GM18858 (cell line): ENCODE data around the gene RTN4RL2.

Experiments used
- ATAC-seq: cut with Tn5 transposase; IDR thresholded peaks from one replicate; pipeline ENCODE4 v1.9.1; 2021; ENCODE audit not compliant: unreplicated experiment

The RTN4RL2 gene

DNA sequence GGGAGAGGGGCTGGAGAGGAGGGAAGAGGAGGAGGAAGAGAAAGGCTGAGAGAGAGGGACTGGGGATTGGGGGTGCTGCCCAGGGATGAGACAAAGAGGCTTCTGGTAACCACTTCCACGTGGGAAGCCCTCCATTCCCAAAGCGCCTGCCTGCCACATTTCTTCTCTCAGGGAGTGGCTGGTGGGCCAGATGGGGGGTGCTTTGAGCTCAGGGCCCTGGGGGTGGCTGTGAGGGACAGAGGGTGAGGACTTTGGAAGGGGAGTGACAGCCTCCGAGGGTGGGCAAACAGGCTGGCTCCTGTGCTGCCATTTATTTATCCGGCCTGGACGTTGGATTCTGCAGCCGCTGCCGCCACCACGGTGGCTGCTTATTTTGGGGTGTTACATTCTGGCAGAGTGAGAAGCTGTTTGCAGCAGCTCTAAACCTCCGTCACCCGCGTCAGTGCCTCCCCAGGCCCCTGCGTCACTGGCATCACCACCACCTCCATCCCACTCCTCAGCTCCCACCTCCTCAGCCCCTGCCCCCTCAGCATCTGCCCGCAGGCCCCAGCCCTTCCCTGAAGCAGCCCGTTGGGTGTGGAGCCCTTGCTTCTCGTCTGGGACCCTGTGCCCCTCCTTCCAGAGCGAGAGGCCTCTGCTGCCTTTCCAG is 1.6 kb downstream of the RTN4RL2 start:
- no peak for ATAC-seq

GRCh38 chr11:57462597-57462996 is 2.3 kb downstream of the RTN4RL2 start:
- no peak for ATAC-seq

GRCh38 chr11:57463671-57464538 is 3.6 kb downstream of the RTN4RL2 start:
- no peak for ATAC-seq

GRCh38 chr11:57464539-57465181 is 4.3 kb downstream of the RTN4RL2 start:
- no peak for ATAC-seq

DNA sequence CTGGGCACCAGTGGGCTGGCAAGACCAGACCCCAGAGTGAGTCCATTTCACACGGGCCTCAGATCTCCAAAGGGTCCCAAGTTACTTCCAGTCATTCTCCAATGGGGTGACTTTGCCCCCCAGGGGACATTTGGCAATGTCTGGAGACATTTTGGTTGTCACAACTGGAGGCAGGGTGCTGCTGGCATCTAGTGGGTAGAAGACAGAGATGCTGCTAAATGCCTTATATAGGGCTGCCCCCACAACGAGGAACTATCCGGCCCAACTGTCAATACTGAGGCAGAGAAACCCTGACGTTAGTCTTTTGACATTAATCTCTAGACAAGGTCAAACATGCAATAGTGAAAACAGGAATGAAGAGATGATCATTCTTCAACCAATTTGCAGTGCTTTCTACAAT is 6.4 kb downstream of the RTN4RL2 start:
- no peak for ATAC-seq

GRCh38 chr11:57467508-57468157 is 7.3 kb downstream of the RTN4RL2 start:
- no peak for ATAC-seq

DNA sequence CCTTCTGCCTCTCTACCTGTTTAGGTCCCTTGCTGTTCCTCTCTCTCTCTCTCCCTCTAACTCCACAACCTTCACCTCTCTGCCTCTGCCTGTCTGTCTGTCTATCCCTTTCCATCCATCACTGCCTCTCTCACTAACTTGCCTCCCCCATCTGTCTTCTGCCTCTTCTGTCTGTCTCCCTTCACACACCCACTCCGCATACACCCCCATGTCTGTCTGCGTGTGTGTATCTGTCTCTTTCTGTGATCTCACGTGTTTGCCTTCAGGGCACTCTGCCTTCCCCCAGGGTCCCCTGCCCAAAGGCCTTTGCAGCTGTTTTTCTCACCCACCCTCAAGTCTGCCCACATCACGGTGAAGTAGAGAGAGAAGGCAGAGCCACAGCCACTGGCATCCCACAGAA is 7.9 kb downstream of the RTN4RL2 start:
- ATAC-seq = no peak

GRCh38 chr11:57469268-57469667 is 8.9 kb downstream of the RTN4RL2 start:
- no peak for ATAC-seq

DNA sequence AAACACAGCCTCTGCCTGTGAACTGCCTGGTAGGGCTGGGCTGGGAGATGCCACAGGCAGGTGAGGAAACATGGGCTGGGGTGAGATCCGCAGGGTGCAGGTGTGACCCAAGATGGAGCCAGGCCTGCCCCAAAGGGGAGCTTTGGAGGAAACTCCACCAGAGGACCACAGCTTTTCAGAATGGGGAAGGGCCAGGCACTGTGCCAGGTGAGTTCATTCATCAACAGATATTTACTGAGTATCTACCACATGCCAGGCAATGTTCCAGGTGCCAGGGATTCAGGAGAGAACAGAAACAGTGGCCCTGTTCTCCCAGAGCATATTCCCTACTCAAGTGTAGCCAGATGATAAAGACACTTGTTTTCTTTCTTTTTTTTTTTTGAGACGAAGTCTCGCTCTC is 11.2 kb downstream of the RTN4RL2 start:
- no peak for ATAC-seq

DNA sequence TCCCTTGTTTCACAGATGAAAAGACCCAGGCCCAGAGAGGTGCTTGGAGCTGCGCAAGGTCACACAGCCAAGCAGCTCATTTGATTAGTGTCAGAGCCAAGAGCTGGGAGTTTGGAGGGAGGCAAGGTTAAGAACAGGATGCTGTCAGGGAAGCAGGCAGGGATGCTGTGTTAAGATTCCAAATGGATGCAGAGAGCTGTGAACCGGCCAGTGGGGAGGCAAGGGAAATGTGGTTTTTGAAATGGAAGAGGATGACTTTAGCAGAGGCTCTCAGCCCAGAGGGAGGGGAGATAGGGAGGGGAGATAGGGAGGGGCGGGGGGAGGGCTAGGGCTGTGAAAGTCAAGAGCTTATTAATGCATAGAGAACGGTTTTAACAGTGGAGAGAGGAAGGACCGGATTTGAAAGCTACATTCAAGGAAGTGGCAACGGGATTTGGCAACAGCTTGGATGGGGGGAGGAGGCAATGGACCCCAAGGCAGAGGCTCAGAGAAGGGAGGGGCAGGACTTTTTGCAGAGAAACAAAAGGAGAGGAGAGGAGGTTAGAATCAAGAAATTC is 13.0 kb downstream of the RTN4RL2 start:
- ATAC-seq = no peak

GRCh38 chr11:57474017-57474802 is 13.9 kb downstream of the RTN4RL2 start:
- ATAC-seq = peak; percentile 29

DNA sequence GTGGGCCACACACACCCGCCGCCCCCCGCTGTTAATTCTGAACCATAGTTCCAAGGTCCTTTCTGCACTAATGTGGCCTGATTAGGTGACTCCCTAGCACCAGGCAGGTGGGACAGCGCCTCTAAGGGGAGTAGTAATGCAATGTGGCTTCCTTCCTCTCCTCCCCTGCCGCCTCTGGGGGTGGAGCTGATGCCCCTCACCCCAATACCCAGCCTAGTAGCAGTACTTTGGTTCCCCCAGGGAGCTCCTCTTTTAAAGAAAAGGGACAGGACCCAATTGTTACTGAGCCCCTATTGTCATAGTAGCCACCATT is 14.4 kb downstream of the RTN4RL2 start:
- no peak for ATAC-seq

DNA sequence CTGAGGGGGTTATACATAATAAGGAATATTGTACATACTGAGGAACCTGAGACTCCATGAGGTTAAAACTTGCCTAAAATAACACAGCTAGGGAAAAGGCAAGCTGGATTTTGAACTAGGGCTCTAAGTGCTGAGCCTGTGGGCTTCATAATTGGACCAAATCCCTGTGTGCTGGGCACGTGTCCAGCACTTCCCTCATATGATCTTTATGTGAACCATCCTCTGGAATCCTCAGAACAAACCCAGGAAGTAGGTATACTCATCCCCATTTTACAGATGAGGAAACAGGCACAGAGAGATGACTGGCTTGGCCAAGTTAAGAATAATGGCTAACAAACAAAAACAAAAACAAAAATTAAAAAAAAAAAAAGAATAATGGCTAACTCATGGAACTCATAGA is 14.9 kb downstream of the RTN4RL2 start:
- ATAC-seq = no peak

DNA sequence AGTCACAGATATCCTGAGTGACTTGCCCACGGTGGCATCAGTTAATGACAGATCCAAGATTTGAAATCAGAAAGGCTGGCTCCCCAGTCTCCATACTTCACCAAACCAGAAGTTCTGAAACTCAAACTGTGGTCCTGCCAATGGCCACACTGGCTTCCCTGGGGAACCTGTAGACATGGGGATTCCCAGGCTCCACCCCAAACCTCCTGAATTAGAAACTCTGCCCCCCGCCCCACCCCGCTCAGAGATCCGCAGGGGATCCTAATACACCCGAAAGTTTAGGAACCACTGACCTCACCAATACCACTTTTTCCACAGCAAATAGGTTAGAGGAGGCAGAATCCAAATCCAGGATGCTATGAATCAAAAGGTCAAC is 15.3 kb downstream of the RTN4RL2 start:
- no peak for ATAC-seq

GRCh38 chr11:57476047-57476756 is 15.9 kb downstream of the RTN4RL2 start:
- no peak for ATAC-seq

GRCh38 chr11:57476757-57477506 is 16.6 kb downstream of the RTN4RL2 start:
- ATAC-seq = peak; percentile 46

- no peak for ATAC-seq
Measured at GRCh38 chr11:57477507-57478189, 17.3 kb downstream of the RTN4RL2 start.

DNA sequence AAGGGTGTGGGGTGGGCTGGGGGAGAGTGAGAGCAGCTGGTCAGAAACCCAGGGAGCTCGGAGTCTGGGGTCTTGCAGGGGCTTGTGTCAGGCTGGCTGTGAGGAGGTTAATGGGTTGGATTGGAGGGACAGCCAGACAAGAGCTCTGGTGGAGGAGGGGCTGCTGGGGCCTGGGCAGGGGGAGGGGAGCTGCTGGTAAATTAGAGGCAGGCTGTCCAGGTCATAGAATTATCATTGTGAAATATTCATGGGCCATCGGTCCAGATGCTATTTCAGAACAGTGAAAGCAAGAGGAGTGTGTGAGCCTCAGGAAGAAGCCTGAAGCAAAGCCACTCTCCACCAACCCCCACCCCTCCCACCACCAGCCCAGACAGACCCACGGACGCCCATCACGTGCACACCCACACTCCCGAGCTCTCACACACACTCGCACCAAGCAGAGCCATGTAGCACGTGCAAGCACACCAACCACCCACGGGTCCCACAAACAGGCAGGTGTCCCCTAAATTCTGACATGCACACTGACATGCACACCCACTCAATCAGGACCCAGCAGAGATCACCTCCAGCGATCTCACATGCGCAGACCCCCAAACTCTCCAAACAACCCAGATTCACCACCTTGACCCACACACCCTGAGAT is 18.8 kb downstream of the RTN4RL2 start:
- no peak for ATAC-seq
